HEK293T (cell line): ENCODE results near the gene RCAN1.

Experiments
- CTCF ChIA-PET: fragments of 350-600 bp; formaldehyde crosslinking; extraction: SDS; loops from one replicate; lab custom pipeline; 2021; ENCODE audit warnings: antibody characterized with exemption, inconsistent platforms; lab: Yijun Ruan, JAX
- POLR2A ChIA-PET: fragments of 350-600 bp; formaldehyde crosslinking; extraction: SDS; loops from one replicate; lab custom pipeline; 2020; ENCODE audit warnings: antibody characterized with exemption, inconsistent platforms; lab: Yijun Ruan, JAX
- DNase-seq: peaks from one replicate; pipeline ENCODE4 v3.0.0; 2012; ENCODE audit warnings: mixed read lengths; ENCODE audit errors: extremely low spot score
- ARNT ChIP-seq: fragments of 450-650 bp; IDR thresholded peaks from 2 replicates; pipeline ENCODE4 v1.6.1; 2017; ENCODE audit warnings: mild to moderate bottlenecking
- BHLHE40 ChIP-seq: fragments of 450-650 bp; IDR thresholded peaks from 2 replicates; pipeline ENCODE4 v1.6.1; 2016; ENCODE audit warnings: mild to moderate bottlenecking, moderate library complexity, borderline replicate concordance
- CTBP1 ChIP-seq: fragments of 450-650 bp; IDR thresholded peaks from 2 replicates; pipeline ENCODE4 v1.6.1; 2016; ENCODE audit warnings: borderline replicate concordance
- ELF4 ChIP-seq: fragments of 450-650 bp; IDR thresholded peaks from 2 replicates; pipeline ENCODE4 v1.6.1; 2017; ENCODE audit warnings: antibody characterized with exemption
- FOXA1 ChIP-seq: fragments of 450-650 bp; IDR thresholded peaks from 2 replicates; pipeline ENCODE4 v1.6.1; 2016; ENCODE audit warnings: mild to moderate bottlenecking
- FOXK2 ChIP-seq: fragments of 450-650 bp; IDR thresholded peaks from 2 replicates; pipeline ENCODE4 v1.6.1; 2016; ENCODE audit warnings: mild to moderate bottlenecking
- FOXM1 ChIP-seq: fragments of 450-650 bp; IDR thresholded peaks from 2 replicates; pipeline ENCODE4 v1.6.1; 2017; ENCODE audit warnings: mild to moderate bottlenecking, borderline replicate concordance
- HDGF ChIP-seq: fragments of 450-650 bp; IDR thresholded peaks from 2 replicates; pipeline ENCODE4 v1.6.1; 2017; ENCODE audit warnings: antibody characterized with exemption, borderline replicate concordance
- L3MBTL2 ChIP-seq: fragments of 450-650 bp; conservative IDR thresholded peaks from 2 replicates; pipeline ENCODE4 v1.6.1; 2016; ENCODE audit warnings: mild to moderate bottlenecking
- LEF1 ChIP-seq: fragments of 450-650 bp; IDR thresholded peaks from 2 replicates; pipeline ENCODE4 v1.6.1; 2017; ENCODE audit warnings: mild to moderate bottlenecking, borderline replicate concordance
- NFRKB ChIP-seq: fragments of 450-650 bp; IDR thresholded peaks from 2 replicates; pipeline ENCODE4 v1.6.1; 2016; ENCODE audit warnings: mild to moderate bottlenecking, moderate library complexity
- SP1 ChIP-seq: fragments of 450-650 bp; IDR thresholded peaks from 2 replicates; pipeline ENCODE4 v1.6.1; 2017
- SUZ12 ChIP-seq: fragments of 450-650 bp; IDR thresholded peaks from 2 replicates; pipeline ENCODE4 v1.6.1; 2016; ENCODE audit warnings: mild to moderate bottlenecking
- TARDBP ChIP-seq: fragments of 450-650 bp; IDR thresholded peaks from 2 replicates; pipeline ENCODE4 v1.6.1; 2016
- ZNF384 ChIP-seq: fragments of 450-650 bp; IDR thresholded peaks from 2 replicates; pipeline ENCODE4 v1.6.1; 2016
- TF ChIP-seq, protein P1 (sequence below): fragments of 450-650 bp; IDR thresholded peaks from 2 replicates; pipeline ENCODE4 v1.6.1; 2016

RCAN1 gene

GRCh38 chr21:34522284-34522683, 92.6 kb downstream of the RCAN1 start:
- no peak for DNase-seq
- CTCF ChIA-PET: interaction anchor here (0.6 to 1.8 kb wide), 2 partner anchors 12 to 27 kb away, joined by 3 to 6 read pairs; no protein-coding TSS in a partner anchor
- POLR2A ChIA-PET: no interaction called here
- TF ChIP-seq FOXA1 (no peak), CTBP1 (no peak), LEF1 (no peak), BHLHE40 (no peak), FOXK2 (no peak), FOXM1 (no peak), HDGF (no peak), ZNF384 (no peak)

DNA sequence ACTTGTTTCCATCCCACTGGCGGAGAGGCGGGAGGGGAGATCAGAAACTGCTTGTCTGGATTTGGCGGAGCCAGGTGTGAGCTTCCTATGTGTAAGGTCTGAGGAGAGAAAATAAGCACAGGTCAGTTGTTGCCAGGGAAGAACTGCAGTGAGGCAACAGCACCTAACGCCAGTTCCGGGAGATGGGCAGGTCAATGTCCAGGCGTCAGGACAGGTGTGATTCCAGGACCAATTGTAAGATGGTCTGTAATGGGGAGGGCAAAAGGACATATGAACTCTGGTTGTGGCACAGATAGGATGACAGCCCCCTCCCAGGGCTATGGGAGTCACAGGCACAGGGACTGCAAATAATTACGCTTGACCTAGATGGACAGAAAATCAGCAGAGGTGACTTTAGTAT, 93.4 kb downstream of the RCAN1 start:
- ChIA-PET POLR2A (no interaction called here), CTCF (interaction anchor here (0.6 to 1.8 kb wide), 2 partner anchors 11 to 28 kb away, joined by 3 to 6 read pairs; no protein-coding TSS in a partner anchor)
- no peak for TF ChIP-seq SUZ12
- TF ChIP-seq L3MBTL2: no peak
- TF ChIP-seq TARDBP: no peak
- TF ChIP-seq BHLHE40: no peak
- no peak for DNase-seq

- DNase-seq: no peak
- TF ChIP-seq SUZ12 (no peak), CTBP1 (no peak), FOXM1 (no peak), BHLHE40 (no peak), SP1 (no peak)
- TF ChIP-seq, protein P1, sequence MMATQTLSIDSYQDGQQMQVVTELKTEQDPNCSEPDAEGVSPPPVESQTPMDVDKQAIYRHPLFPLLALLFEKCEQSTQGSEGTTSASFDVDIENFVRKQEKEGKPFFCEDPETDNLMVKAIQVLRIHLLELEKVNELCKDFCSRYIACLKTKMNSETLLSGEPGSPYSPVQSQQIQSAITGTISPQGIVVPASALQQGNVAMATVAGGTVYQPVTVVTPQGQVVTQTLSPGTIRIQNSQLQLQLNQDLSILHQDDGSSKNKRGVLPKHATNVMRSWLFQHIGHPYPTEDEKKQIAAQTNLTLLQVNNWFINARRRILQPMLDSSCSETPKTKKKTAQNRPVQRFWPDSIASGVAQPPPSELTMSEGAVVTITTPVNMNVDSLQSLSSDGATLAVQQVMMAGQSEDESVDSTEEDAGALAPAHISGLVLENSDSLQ: no peak
- CTCF ChIA-PET: no interaction called here
- POLR2A ChIA-PET: no interaction called here
Measured at GRCh38 chr21:34520764-34521508, 94.0 kb downstream of the RCAN1 start.

- TF ChIP-seq SUZ12: no peak
- no peak for TF ChIP-seq NFRKB
- no peak for TF ChIP-seq ELF4
- no peak for TF ChIP-seq CTBP1
- no peak for TF ChIP-seq FOXA1
- no peak for TF ChIP-seq FOXM1
- no peak for TF ChIP-seq LEF1
- no peak for TF ChIP-seq TARDBP
- no peak for TF ChIP-seq BHLHE40
- no peak for TF ChIP-seq L3MBTL2
- TF ChIP-seq, protein P1: no peak
- no peak for TF ChIP-seq ZNF384
- no peak for TF ChIP-seq ARNT
- no peak for TF ChIP-seq HDGF
- TF ChIP-seq SP1: no peak
- TF ChIP-seq FOXK2: no peak
- DNase-seq: no peak
- ChIA-PET POLR2A (no interaction called here), CTCF (no interaction called here)
Measured at GRCh38 chr21:34520281-34520680, 94.6 kb downstream of the RCAN1 start.

- ChIA-PET POLR2A (no interaction called here), CTCF (no interaction called here)
- no peak for DNase-seq
- TF ChIP-seq, protein P1: no peak
- TF ChIP-seq SP1 (no peak), HDGF (no peak), FOXM1 (no peak), ELF4 (no peak), TARDBP (no peak)
Measured at GRCh38 chr21:34519694-34520093, 95.2 kb downstream of the RCAN1 start.

DNA sequence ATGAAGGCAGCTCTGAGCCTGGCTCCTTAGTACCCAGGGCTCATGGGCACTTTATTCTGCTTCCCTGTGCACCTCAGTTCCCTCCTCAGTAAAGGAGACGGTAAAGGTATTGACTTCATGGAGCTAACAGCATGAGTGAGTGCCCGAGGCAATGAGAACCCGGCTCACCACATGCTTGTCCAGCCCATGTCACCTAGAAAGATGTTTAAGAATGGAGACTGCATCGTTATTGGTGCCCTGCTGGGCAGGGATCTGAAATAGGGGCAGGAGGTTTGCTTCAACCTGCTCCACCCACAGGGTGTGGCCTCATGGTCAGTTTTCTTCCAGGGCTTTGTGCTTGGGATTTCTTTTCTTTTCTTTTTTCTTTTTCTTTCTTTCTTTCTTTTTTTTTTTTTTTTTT, 95.9 kb downstream of the RCAN1 start:
- no peak for TF ChIP-seq HDGF
- no peak for TF ChIP-seq BHLHE40
- no peak for TF ChIP-seq SP1
- TF ChIP-seq SUZ12: no peak
- TF ChIP-seq CTBP1: no peak
- no peak for TF ChIP-seq L3MBTL2
- TF ChIP-seq FOXM1: no peak
- TF ChIP-seq ARNT: no peak
- no peak for TF ChIP-seq ZNF384
- TF ChIP-seq FOXK2: no peak
- TF ChIP-seq, protein P1: no peak
- no peak for TF ChIP-seq FOXA1
- no peak for TF ChIP-seq LEF1
- no peak for TF ChIP-seq TARDBP
- no peak for TF ChIP-seq ELF4
- TF ChIP-seq NFRKB: no peak
- no peak for DNase-seq
- POLR2A ChIA-PET: no interaction called here
- CTCF ChIA-PET: no interaction called here
